Measurements from ENCODE around the gene STRA8.

STRA8 gene

GRCh38 chr7:135300913-135301765, 67.5 kb downstream of the STRA8 start:
- DNase-seq (ENCODE audit: insufficient read length, low spot score): no peak
- no peak for FAIRE-seq

Measured in HTR-8/SVneo (cell line).